WTC11 (cell line): Measurements from ENCODE around the gene BDH1.

ENCODE experiments used
- ESRRA ChIP-seq: sonication (generic); formaldehyde crosslinking; IDR thresholded peaks from 2 replicates; pipeline ENCODE4 v1.8.1; 2022; ENCODE audit warnings: mild to moderate bottlenecking, missing genetic modification reagents, borderline replicate concordance
- GTF2I ChIP-seq: fragments of 250-450 bp; sonication (Bioruptor Pico); conservative IDR thresholded peaks from 2 replicates; pipeline ENCODE4 v1.4.0; 2021; ENCODE audit warnings: mild to moderate bottlenecking
- KAT7 ChIP-seq: sonication (generic); formaldehyde crosslinking; IDR thresholded peaks from 2 replicates; pipeline ENCODE4 v1.8.1; 2023; ENCODE audit warnings: missing genetic modification reagents, mild to moderate bottlenecking, borderline replicate concordance
- MXD4 ChIP-seq: fragments of 250-450 bp; sonication (Bioruptor Pico); IDR thresholded peaks from 2 replicates; pipeline ENCODE4 v1.8.0; 2021; ENCODE audit warnings: mild to moderate bottlenecking, moderate library complexity, borderline replicate concordance
- NR1H2 ChIP-seq: sonication (generic); formaldehyde crosslinking; IDR thresholded peaks from 2 replicates; pipeline ENCODE4 v1.9.0; 2021; ENCODE audit warnings: mild to moderate bottlenecking, moderate library complexity, missing genetic modification reagents
- TF ChIP-seq, protein P1 (sequence below): fragments of 200-600 bp; IDR thresholded peaks from 2 replicates; pipeline ENCODE4 v1.8.0; 2022; ENCODE audit warnings: antibody characterized with exemption
- TF ChIP-seq, protein P2 (sequence below): sonication (generic); formaldehyde crosslinking; conservative IDR thresholded peaks from 2 replicates; pipeline ENCODE4 v1.8.1; 2022; ENCODE audit warnings: mild to moderate bottlenecking, missing genetic modification reagents
- TF ChIP-seq, protein P3 (sequence below): sonication (generic); formaldehyde crosslinking; IDR thresholded peaks from 2 replicates; pipeline ENCODE4 v1.8.1; 2022; ENCODE audit warnings: missing genetic modification reagents, borderline replicate concordance

DNA sequence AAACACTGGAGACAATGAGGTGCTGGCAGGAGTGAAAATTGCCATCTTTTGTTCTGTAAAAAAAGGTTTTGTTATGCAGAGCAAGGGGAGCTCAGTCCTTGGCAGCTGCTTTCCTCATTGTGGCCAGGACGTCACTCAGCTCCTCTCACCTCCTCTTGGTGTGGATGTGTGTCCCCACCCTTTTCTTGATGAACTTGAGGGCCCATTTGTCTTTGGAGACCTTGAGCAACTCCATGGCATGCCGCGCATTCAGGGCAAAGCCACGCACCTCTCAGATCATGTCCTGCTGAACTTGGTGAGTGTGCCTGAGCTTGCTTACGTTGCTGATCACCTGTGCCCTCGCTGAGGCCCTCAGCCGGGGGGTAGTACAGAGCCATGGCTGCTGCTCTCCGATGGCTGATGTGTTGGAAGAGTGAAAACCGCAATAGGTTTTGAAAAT lies 24.5 kb upstream of the BDH1 start:
- TF ChIP-seq NR1H2 (CRISPR knock-in tag): no peak
- TF ChIP-seq, protein P1, sequence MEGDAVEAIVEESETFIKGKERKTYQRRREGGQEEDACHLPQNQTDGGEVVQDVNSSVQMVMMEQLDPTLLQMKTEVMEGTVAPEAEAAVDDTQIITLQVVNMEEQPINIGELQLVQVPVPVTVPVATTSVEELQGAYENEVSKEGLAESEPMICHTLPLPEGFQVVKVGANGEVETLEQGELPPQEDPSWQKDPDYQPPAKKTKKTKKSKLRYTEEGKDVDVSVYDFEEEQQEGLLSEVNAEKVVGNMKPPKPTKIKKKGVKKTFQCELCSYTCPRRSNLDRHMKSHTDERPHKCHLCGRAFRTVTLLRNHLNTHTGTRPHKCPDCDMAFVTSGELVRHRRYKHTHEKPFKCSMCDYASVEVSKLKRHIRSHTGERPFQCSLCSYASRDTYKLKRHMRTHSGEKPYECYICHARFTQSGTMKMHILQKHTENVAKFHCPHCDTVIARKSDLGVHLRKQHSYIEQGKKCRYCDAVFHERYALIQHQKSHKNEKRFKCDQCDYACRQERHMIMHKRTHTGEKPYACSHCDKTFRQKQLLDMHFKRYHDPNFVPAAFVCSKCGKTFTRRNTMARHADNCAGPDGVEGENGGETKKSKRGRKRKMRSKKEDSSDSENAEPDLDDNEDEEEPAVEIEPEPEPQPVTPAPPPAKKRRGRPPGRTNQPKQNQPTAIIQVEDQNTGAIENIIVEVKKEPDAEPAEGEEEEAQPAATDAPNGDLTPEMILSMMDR: no peak
- no peak for TF ChIP-seq MXD4 (CRISPR knock-in tag)
- no peak for TF ChIP-seq GTF2I (CRISPR knock-in tag)
- TF ChIP-seq, protein P2, sequence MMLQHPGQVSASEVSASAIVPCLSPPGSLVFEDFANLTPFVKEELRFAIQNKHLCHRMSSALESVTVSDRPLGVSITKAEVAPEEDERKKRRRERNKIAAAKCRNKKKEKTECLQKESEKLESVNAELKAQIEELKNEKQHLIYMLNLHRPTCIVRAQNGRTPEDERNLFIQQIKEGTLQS (CRISPR knock-in tag): no peak
- TF ChIP-seq KAT7 (CRISPR knock-in tag): no peak
- TF ChIP-seq, protein P3, sequence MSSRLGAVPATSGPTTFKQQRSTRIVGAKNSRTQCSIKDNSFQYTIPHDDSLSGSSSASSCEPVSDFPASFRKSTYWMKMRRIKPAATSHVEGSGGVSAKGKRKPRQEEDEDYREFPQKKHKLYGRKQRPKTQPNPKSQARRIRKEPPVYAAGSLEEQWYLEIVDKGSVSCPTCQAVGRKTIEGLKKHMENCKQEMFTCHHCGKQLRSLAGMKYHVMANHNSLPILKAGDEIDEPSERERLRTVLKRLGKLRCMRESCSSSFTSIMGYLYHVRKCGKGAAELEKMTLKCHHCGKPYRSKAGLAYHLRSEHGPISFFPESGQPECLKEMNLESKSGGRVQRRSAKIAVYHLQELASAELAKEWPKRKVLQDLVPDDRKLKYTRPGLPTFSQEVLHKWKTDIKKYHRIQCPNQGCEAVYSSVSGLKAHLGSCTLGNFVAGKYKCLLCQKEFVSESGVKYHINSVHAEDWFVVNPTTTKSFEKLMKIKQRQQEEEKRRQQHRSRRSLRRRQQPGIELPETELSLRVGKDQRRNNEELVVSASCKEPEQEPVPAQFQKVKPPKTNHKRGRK (CRISPR knock-in tag): no peak
- no peak for TF ChIP-seq ESRRA (CRISPR knock-in tag)
